Fibroblast of lung (primary cell): Measurements from ENCODE around the gene CFAP97D1.

Experiments used
- CTCF ChIP-seq, 2 donors: IDR thresholded peaks in 1 of 2; conservative IDR thresholded peaks in 1 of 2; 1 replicate in 1 of 2; 2 replicates in 1 of 2; pipeline ENCODE4 v1.5.1; 2011 to 2012; ENCODE audit warnings: low read length in 2 of 2, control low read depth in 1 of 2, inconsistent platforms in 1 of 2, low read depth in 1 of 2, mild to moderate bottlenecking in 1 of 2
- EZH2 ChIP-seq: IDR thresholded peaks from 2 replicates; pipeline ENCODE4 v1.5.1; 2012; ENCODE audit warnings: low read length, control low read depth, mild to moderate bottlenecking; ENCODE audit errors: missing control alignments

GRCh38 chr17:43818966-43819365, 38.7 kb downstream of the CFAP97D1 start:
- no peak for TF ChIP-seq CTCF (conservative IDR thresholded peaks at IDR 0.05 in 1 of 2, IDR thresholded peaks at IDR 0.05 in 1 of 2; ENCODE audit: low read depth in 1 of 2, low read length in 2 of 2)
- no peak for TF ChIP-seq EZH2
